ENCODE results near the gene HOXD11. TPM values are rescaled to one million over a fixed set of nuclear protein-coding genes. Genes with fewer than 3 reads are reported as not detected.

The HOXD11 gene
- total RNA-seq, 2 donors from 2014 or later: not detected

GRCh38 chr2:176099728-176100546 is 7.1 kb upstream of the HOXD11 start, which contains the start of gene HOXD12:
Gene HOXD12, plus strand, starts transcription at chr2:176099795. Its CDS starts 7 bp downstream, at chr2:176099802.
- peaks cover 0 to 62% of the 10 kb centered on the region in 2 donors for H3K27me3 ChIP-seq
- peaks cover 34% of the 10 kb centered on the region for H3K4me1 ChIP-seq
- intact Hi-C loops (cut with DNase I): loop anchor here (5.0 kb wide), 1 partner anchor 413 kb away; no protein-coding TSS in a partner anchor
- DNase-seq (no peak), ATAC-seq (no peak)
- TF ChIP-seq POLR2A (IDR thresholded peaks at IDR 0.05): no peak
- TF ChIP-seq, protein P1, sequence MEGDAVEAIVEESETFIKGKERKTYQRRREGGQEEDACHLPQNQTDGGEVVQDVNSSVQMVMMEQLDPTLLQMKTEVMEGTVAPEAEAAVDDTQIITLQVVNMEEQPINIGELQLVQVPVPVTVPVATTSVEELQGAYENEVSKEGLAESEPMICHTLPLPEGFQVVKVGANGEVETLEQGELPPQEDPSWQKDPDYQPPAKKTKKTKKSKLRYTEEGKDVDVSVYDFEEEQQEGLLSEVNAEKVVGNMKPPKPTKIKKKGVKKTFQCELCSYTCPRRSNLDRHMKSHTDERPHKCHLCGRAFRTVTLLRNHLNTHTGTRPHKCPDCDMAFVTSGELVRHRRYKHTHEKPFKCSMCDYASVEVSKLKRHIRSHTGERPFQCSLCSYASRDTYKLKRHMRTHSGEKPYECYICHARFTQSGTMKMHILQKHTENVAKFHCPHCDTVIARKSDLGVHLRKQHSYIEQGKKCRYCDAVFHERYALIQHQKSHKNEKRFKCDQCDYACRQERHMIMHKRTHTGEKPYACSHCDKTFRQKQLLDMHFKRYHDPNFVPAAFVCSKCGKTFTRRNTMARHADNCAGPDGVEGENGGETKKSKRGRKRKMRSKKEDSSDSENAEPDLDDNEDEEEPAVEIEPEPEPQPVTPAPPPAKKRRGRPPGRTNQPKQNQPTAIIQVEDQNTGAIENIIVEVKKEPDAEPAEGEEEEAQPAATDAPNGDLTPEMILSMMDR (IDR thresholded peaks at IDR 0.05): no peak
- 2 to 3% methylated on average over 7 to 69 of the region's 70 CpGs for WGBS, 2 donors
- H3K4me3 ChIP-seq: no peak within 1 kb of the TSS
- no peaks in the 10 kb centered on the region for H3K9me3 ChIP-seq
- no peaks in the 10 kb centered on the region for H3K36me3 ChIP-seq (replicated peaks in 1 of 2; ENCODE audit: insufficient read depth in 1 of 2, low read depth in 2 of 2)
- H3K27ac ChIP-seq: no peak within 1 kb of the TSS

GRCh38 chr2:176100547-176101140 is 6.4 kb upstream of the HOXD11 start:
- Histone ChIP-seq H3K9me3 (no peaks in the 10 kb centered on the region), H3K27me3 (peaks cover 0 to 66% of the 10 kb centered on the region in 2 donors), H3K27ac (no peak overlapping the region), H3K4me3 (no peak overlapping the region), H3K36me3 (replicated peaks in 1 of 2; ENCODE audit: insufficient read depth in 1 of 2, low read depth in 2 of 2) (no peaks in the 10 kb centered on the region), H3K4me1 (peaks cover 34% of the 10 kb centered on the region)
- intact Hi-C loops (cut with DNase I): no loop called here
- no peak for ATAC-seq
- no peak for DNase-seq
- 5 to 13% methylated on average over 28 of the region's 28 CpGs for WGBS, 2 donors
- TF ChIP-seq POLR2A (IDR thresholded peaks at IDR 0.05): no peak
- TF ChIP-seq, protein P1 (IDR thresholded peaks at IDR 0.05): no peak

- intact Hi-C loops (cut with DNase I): no loop called here
- Histone ChIP-seq H3K4me1 (peaks cover 35% of the 10 kb centered on the region), H3K36me3 (replicated peaks in 1 of 2; ENCODE audit: insufficient read depth in 1 of 2, low read depth in 2 of 2) (no peaks in the 10 kb centered on the region), H3K27ac (no peak overlapping the region), H3K4me3 (no peak overlapping the region), H3K9me3 (no peaks in the 10 kb centered on the region), H3K27me3 (peaks cover 0 to 72% of the 10 kb centered on the region in 2 donors)
- ATAC-seq: no peak
- TF ChIP-seq, protein P1 (IDR thresholded peaks at IDR 0.05): no peak
- TF ChIP-seq POLR2A (IDR thresholded peaks at IDR 0.05): no peak
- no peak for DNase-seq
- WGBS, 2 donors: 7 to 20% methylated on average over 2 of the region's 2 CpGs
Observed at GRCh38 chr2:176101216-176101830, 5.8 kb upstream of the HOXD11 start.

DNA sequence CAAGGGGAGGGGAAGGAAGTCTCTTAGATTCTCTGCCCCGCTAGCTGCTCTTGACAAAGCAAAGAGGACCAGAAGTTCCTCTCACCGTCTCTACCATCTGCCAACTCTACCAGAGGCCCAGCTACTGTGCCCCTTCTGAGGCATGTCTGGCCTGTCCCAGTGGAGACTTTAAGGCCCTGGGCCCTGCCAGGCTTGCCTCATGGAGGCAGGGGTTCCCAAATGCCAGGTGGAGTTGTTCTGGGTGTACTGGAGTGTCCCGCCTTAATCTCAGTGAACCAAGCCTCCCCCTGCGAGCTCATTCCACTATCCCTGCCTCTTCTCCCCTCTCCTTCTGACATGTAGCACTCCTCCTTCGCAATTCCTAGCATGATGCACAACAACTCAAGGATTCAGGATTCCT is 5.2 kb upstream of the HOXD11 start:
- TF ChIP-seq POLR2A (IDR thresholded peaks at IDR 0.05): no peak
- TF ChIP-seq, protein P1 (IDR thresholded peaks at IDR 0.05): no peak
- H3K27ac ChIP-seq: no peak overlapping the region
- no peaks in the 10 kb centered on the region for H3K36me3 ChIP-seq (replicated peaks in 1 of 2; ENCODE audit: insufficient read depth in 1 of 2, low read depth in 2 of 2)
- WGBS, 2 donors: 42 to 47% methylated on average over 5 of the region's 5 CpGs
- ATAC-seq (no peak), DNase-seq (no peak)
- intact Hi-C loops (cut with DNase I): no loop called here
- H3K27me3 ChIP-seq: peaks cover 0 to 75% of the 10 kb centered on the region in 2 donors
- H3K9me3 ChIP-seq: no peaks in the 10 kb centered on the region
- peaks cover 35% of the 10 kb centered on the region for H3K4me1 ChIP-seq
- no peak overlapping the region for H3K4me3 ChIP-seq

Data from body of pancreas (tissue), 4 donors.